ENCODE results near the gene MED16.

DNA sequence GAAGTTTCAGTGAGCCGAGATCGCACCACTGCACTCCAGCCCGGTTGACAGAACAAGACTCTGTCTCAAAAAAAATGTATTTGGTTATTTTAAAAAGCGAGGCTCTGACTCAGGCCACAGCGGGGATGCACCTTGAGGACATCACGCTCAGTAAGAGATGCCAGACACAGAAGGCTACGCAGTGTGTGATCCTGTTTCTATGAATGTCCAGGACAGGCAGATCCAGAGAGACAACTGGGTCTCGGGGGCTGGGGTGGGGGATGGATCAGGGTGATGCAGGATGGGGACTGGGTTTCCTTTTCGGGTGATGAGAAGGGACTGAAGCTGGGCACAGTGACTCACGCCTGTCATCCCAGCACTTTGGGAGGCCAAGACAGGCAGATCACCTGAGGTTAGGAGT is 5.4 kb downstream of the MED16 start:
- TF ChIP-seq, protein P1, sequence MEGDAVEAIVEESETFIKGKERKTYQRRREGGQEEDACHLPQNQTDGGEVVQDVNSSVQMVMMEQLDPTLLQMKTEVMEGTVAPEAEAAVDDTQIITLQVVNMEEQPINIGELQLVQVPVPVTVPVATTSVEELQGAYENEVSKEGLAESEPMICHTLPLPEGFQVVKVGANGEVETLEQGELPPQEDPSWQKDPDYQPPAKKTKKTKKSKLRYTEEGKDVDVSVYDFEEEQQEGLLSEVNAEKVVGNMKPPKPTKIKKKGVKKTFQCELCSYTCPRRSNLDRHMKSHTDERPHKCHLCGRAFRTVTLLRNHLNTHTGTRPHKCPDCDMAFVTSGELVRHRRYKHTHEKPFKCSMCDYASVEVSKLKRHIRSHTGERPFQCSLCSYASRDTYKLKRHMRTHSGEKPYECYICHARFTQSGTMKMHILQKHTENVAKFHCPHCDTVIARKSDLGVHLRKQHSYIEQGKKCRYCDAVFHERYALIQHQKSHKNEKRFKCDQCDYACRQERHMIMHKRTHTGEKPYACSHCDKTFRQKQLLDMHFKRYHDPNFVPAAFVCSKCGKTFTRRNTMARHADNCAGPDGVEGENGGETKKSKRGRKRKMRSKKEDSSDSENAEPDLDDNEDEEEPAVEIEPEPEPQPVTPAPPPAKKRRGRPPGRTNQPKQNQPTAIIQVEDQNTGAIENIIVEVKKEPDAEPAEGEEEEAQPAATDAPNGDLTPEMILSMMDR (conservative IDR thresholded peaks at IDR 0.05; ENCODE audit: low read depth, low read length) = no peak
- TF ChIP-seq EZH2 (IDR thresholded peaks at IDR 0.05; ENCODE audit: borderline replicate concordance, low read depth, low read length, poor library complexity, severe bottlenecking) = no peak
